ENCODE results near the gene TSHZ1.

The TSHZ1 gene

DNA sequence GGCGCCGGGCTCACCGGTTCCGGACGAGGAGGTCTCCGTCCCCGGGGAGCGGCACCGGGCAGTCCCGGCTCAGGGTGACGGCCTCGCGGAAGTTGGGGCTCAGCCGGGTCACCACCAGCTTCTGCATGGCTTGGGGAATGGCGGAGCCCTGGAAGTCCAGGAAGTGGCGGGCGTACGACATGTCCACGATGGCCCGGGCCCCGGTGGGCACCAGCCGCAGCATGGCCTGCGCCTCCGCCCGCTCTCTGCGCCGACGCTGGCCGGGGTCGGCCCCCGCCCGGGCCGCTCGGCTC, 1.8 kb upstream of the TSHZ1 start:
- no peak for TF ChIP-seq CREB1 (IDR thresholded peaks at IDR 0.05; ENCODE audit: low read depth)
- TF ChIP-seq, protein P1, sequence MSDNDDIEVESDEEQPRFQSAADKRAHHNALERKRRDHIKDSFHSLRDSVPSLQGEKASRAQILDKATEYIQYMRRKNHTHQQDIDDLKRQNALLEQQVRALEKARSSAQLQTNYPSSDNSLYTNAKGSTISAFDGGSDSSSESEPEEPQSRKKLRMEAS (IDR thresholded peaks at IDR 0.05): 0 out of 2 replicates have a peak, but pooled peaks have one; percentile 48
- 0 out of 2 replicates have a peak, but pooled peaks have one; percentile 5 for TF ChIP-seq NFIC (IDR thresholded peaks at IDR 0.05)

DNA sequence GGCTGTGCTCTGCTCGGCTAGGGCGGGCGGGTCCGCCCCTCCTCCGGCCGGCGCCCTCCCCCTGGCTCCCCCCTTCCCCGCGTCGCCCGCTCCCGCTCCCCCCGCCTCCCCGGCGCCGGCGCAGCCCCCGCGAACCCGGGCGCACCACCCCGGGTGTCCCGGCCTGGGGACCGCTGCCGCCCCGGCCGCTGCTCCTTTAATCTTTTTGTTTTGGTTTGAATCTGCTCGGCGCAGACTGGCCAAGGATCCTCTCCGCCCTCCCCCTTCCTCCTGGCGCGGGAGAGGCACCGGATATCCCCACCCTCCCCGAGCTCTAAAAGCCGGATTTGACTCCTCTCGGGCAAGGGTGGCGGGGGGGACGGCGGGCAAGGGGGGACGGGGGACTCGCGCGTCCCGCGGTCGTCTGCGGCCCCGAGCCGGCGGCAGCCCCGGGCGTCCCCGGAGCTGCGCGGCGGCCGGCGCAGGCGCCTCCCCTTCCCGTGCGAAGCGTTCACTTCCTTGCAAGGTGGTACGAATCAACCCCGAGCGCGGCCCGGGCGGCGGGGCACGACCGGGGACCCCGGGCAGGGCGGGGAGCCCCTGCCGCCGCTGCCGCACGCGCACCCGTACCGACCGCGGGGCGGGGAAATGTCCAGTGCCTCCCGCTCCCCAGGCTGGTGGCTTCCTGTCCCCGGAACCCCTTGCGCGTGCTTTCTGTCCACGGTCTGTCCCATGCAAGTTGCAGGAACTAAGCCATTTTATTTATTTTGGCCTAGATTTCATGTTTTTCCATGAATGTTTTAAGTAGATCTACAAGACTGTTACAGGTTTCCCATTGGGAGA, 1.3 kb upstream of the TSHZ1 start, which contains the start of gene PTGR3:
TSS of gene PTGR3 (minus strand) at position 11 of the 822 bp plus-strand sequence. CDS start 81 bp downstream, outside the sequence.
- TF ChIP-seq TCF12 (IDR thresholded peaks at IDR 0.05; ENCODE audit: low read depth) (no peak; the same call in 1 of the 2 replicates), RAD21 (IDR thresholded peaks at IDR 0.05; ENCODE audit: low read depth) (no peak), EGR1 (IDR thresholded peaks at IDR 0.05) (no peak), EP300 (IDR thresholded peaks at IDR 0.05; ENCODE audit: borderline replicate concordance) (no peak), YY1 (IDR thresholded peaks at IDR 0.05; ENCODE audit: low read depth) (peak; percentile 61; the same call in 1 of the 2 replicates), FOXM1 (IDR thresholded peaks at IDR 0.05; ENCODE audit: borderline replicate concordance, low read depth) (peak; percentile 96), NFIC (IDR thresholded peaks at IDR 0.05) (no peak; the same call in 1 of the 2 replicates), CREB1 (IDR thresholded peaks at IDR 0.05; ENCODE audit: low read depth) (no peak), TAF1 (IDR thresholded peaks at IDR 0.05; ENCODE audit: low read depth) (no peak; the same call in 1 of the 2 replicates), TEAD4 (IDR thresholded peaks at IDR 0.05) (no peak), ZBTB7A (IDR thresholded peaks at IDR 0.05; ENCODE audit: low read depth) (peak; percentile 84; the same call in 1 of the 2 replicates), CEBPB (IDR thresholded peaks at IDR 0.05) (no peak)
- TF ChIP-seq, protein P1 (IDR thresholded peaks at IDR 0.05): 0 out of 2 replicates have a peak, but pooled peaks have one; percentile 34
- TF ChIP-seq, protein P2, sequence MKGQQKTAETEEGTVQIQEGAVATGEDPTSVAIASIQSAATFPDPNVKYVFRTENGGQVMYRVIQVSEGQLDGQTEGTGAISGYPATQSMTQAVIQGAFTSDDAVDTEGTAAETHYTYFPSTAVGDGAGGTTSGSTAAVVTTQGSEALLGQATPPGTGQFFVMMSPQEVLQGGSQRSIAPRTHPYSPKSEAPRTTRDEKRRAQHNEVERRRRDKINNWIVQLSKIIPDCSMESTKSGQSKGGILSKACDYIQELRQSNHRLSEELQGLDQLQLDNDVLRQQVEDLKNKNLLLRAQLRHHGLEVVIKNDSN (IDR thresholded peaks at IDR 0.05): no peak
- TF ChIP-seq, protein P3, sequence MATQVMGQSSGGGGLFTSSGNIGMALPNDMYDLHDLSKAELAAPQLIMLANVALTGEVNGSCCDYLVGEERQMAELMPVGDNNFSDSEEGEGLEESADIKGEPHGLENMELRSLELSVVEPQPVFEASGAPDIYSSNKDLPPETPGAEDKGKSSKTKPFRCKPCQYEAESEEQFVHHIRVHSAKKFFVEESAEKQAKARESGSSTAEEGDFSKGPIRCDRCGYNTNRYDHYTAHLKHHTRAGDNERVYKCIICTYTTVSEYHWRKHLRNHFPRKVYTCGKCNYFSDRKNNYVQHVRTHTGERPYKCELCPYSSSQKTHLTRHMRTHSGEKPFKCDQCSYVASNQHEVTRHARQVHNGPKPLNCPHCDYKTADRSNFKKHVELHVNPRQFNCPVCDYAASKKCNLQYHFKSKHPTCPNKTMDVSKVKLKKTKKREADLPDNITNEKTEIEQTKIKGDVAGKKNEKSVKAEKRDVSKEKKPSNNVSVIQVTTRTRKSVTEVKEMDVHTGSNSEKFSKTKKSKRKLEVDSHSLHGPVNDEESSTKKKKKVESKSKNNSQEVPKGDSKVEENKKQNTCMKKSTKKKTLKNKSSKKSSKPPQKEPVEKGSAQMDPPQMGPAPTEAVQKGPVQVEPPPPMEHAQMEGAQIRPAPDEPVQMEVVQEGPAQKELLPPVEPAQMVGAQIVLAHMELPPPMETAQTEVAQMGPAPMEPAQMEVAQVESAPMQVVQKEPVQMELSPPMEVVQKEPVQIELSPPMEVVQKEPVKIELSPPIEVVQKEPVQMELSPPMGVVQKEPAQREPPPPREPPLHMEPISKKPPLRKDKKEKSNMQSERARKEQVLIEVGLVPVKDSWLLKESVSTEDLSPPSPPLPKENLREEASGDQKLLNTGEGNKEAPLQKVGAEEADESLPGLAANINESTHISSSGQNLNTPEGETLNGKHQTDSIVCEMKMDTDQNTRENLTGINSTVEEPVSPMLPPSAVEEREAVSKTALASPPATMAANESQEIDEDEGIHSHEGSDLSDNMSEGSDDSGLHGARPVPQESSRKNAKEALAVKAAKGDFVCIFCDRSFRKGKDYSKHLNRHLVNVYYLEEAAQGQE (IDR thresholded peaks at IDR 0.05; ENCODE audit: low read depth): no peak

DNA sequence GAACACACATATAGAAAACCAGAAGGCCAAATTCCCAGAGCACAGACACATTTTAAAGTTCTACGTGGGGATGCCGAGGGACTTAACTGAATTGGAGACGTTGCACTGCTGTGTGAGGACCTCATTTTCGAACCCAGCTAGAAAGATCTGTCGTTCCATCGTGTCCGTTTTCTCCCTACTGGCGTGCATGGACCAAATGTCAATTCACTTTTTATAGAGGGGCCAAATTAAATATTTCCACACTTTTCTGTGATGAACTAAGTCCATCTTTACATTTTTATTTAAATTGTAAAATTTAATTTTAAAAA, 692 bp upstream of the TSHZ1 start:
- TF ChIP-seq, protein P3 (IDR thresholded peaks at IDR 0.05; ENCODE audit: low read depth): no peak
- TF ChIP-seq, protein P2 (IDR thresholded peaks at IDR 0.05): no peak
- no peak for TF ChIP-seq YY1 (IDR thresholded peaks at IDR 0.05; ENCODE audit: low read depth)
- TF ChIP-seq TCF12 (IDR thresholded peaks at IDR 0.05; ENCODE audit: low read depth): no peak
- no peak for TF ChIP-seq ZBTB7A (IDR thresholded peaks at IDR 0.05; ENCODE audit: low read depth)
- TF ChIP-seq EGR1 (IDR thresholded peaks at IDR 0.05): no peak
- no peak for TF ChIP-seq TEAD4 (IDR thresholded peaks at IDR 0.05)
- no peak for TF ChIP-seq NFIC (IDR thresholded peaks at IDR 0.05)
- TF ChIP-seq EP300 (IDR thresholded peaks at IDR 0.05; ENCODE audit: borderline replicate concordance): no peak
- TF ChIP-seq TAF1 (IDR thresholded peaks at IDR 0.05; ENCODE audit: low read depth): no peak
- TF ChIP-seq RAD21 (IDR thresholded peaks at IDR 0.05; ENCODE audit: low read depth): no peak
- TF ChIP-seq FOXM1 (IDR thresholded peaks at IDR 0.05; ENCODE audit: borderline replicate concordance, low read depth): no peak

DNA sequence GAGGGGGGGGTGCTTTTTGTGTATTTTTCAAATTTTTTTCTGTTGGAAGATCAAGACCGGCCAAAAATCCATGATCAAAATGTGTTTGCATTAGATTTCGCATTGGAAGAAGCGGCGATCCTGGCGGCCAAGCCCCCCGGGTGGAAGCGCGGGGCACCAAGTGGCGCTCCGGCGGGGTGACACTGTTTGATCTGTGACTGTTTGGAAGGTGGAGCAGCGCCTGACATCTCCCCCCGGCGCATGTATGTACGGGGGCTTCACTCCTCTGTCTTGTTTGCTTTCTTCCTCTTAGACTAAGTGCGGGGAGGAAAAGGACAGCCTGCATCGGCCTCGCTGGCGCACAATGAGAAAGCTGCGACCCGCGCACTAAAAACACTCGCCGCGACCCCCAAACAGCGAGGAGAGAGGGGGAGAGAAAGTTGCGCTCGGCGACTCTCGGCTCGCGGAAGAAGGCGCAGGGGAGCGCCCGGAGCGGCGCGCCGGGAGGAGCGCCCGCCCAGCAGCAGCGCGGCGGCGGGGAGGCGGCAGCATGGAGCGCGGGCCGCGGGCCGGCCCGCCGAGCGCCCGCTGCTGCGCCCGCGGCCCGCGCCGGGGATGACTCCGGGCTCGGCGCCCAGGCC, 515 bp downstream of the TSHZ1 start:
- 0 out of 2 replicates have a peak, but pooled peaks have one; percentile 31 for TF ChIP-seq ZBTB7A (IDR thresholded peaks at IDR 0.05; ENCODE audit: low read depth)
- no peak for TF ChIP-seq YY1 (IDR thresholded peaks at IDR 0.05; ENCODE audit: low read depth)

DNA sequence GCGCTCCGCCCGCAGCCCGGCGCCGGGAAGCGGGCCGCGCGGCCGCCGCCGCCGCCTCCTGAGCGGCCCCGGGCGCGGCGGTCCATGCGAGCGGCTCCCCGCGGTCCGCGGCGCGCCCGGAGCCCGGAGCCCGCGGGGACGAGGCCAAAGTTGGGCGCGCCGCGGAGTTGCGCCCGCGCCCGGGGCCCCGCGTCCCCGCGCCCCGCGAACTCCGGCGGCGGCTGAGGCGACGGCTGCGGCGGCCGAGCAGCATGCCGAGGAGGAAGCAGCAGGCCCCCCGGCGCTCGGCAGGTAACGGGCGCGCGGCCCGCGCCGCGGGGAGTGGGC, 992 bp downstream of the TSHZ1 start:
- TF ChIP-seq, protein P1 (IDR thresholded peaks at IDR 0.05): no peak
- TF ChIP-seq FOXM1 (IDR thresholded peaks at IDR 0.05; ENCODE audit: borderline replicate concordance, low read depth) (no peak), EP300 (IDR thresholded peaks at IDR 0.05; ENCODE audit: borderline replicate concordance) (no peak), CREB1 (IDR thresholded peaks at IDR 0.05; ENCODE audit: low read depth) (no peak), EGR1 (IDR thresholded peaks at IDR 0.05) (no peak), TCF12 (IDR thresholded peaks at IDR 0.05; ENCODE audit: low read depth) (no peak), TEAD4 (IDR thresholded peaks at IDR 0.05) (no peak), CEBPB (IDR thresholded peaks at IDR 0.05) (no peak), TAF1 (IDR thresholded peaks at IDR 0.05; ENCODE audit: low read depth) (no peak)
- TF ChIP-seq, protein P3 (IDR thresholded peaks at IDR 0.05; ENCODE audit: low read depth): no peak
